HG03558 (cell line): Measurements from ENCODE around the gene NR3C2.

Experiments
- ATAC-seq: cut with Tn5 transposase; IDR thresholded peaks from one replicate; pipeline ENCODE4 v1.9.1; 2021; ENCODE audit warnings: moderate number of reproducible peaks; ENCODE audit not compliant: unreplicated experiment; ENCODE audit errors: extremely low read depth

NR3C2 gene

GRCh38 chr4:148270630-148271029, 171.6 kb downstream of the NR3C2 start:
- no peak for ATAC-seq

- ATAC-seq, result no peak
Observed at GRCh38 chr4:148268835-148269234, 173.4 kb downstream of the NR3C2 start.

DNA sequence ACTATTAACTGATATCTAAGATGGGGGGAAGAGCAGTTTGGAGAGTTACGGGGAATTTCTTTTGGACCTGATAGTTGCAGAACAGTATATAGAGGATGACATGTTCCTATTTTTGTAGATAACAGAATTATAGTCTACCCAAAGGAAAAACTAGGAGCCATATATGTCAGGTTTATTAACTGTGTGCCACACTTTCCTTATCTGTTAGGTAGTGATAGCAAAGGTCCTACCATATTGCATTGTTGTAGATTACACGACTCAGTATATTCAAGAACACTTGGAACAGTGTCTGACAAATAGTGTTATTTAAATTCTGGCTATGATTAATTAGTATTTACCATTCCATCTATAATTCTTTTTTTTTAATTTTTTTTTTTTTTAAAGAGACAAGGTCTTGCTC, 175.3 kb downstream of the NR3C2 start:
- ATAC-seq, result no peak

- no peak for ATAC-seq
Observed at GRCh38 chr4:148266240-148266639, 176.0 kb downstream of the NR3C2 start.

GRCh38 chr4:148265627-148266026, 176.6 kb downstream of the NR3C2 start:
- ATAC-seq, result no peak

DNA sequence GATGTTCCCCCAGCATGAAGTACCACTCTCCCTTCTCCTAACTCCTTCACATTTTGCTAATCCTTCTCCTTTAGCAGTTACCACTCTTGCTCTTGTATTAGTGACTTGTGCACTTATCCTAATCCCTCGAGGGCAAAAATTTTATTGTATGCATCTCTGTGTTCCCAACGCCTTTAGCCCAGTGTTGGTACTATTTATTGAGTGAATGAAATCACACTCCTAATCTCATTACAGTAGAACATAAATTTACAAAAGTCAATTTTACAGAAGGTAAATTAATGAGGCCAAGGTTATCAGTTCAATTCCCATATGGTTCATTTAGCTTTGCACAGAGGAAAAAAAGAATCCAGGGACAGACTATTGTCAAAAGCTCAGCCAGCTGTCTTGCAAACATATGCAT, 178.4 kb downstream of the NR3C2 start:
- ATAC-seq, result no peak

DNA sequence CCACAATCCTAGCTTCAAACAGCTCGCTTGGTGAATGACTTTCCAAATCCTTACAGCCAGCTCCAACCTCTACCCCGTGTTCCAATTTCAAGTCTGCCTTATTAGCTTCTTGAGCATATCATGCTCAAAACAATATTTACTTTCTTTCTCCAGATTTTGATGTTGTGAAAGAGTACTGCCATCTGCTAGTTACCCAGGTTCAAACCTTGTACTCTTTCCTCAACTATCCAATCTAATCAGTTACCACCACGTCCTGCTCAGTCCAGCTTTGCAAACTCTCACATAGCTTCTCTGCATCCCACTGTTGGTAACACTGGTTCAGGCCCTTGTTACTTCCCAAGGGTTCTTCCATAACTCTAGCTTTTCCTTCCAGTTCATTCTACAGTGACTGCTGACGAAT, 179.1 kb downstream of the NR3C2 start:
- ATAC-seq, result no peak

DNA sequence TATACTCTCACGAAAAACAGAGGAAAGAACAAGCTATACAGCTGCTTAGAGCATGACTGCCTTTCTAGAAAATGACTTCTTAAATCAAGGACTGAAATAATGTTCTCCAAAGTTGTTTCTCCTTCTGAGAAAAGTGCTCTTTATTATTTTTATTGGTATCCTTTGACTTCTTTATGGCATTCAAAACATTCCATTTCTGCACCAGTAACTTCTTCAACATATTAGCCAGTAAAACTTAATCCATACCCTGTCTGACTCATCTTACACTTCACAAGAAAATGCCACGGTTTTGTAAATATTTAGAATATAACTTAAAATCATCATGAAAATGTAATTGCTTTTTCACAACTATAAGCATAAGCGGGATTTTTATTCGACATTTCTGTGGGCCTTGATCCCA, 180.4 kb downstream of the NR3C2 start:
- no peak for ATAC-seq

GRCh38 chr4:148259841-148260240, 182.4 kb downstream of the NR3C2 start:
- ATAC-seq, result no peak

- ATAC-seq, result no peak
Observed at GRCh38 chr4:148258535-148258934, 183.7 kb downstream of the NR3C2 start.

GRCh38 chr4:148255344-148255720, 186.9 kb downstream of the NR3C2 start:
- no peak for ATAC-seq

GRCh38 chr4:148254621-148255343, 187.4 kb downstream of the NR3C2 start:
- ATAC-seq, result no peak

DNA sequence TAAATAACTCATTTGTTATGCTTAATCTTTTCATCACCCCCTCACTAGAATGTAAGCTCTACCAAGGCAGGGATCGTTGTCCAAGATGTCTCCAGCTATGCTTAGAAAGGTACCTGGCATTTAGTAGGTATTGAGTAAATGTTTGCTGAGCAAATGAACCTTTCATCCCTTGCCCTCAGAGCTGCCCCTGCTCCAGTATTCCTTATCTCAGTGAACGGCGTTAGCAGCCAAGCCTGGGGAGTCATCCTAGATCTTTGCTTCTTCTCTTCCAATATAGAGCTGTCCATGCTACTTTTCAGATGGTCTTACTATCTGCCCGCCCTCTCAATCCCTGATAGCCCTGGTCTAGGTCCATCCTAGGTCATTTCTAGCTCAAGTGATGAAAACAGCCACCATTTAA, 188.4 kb downstream of the NR3C2 start:
- ATAC-seq, result no peak

DNA sequence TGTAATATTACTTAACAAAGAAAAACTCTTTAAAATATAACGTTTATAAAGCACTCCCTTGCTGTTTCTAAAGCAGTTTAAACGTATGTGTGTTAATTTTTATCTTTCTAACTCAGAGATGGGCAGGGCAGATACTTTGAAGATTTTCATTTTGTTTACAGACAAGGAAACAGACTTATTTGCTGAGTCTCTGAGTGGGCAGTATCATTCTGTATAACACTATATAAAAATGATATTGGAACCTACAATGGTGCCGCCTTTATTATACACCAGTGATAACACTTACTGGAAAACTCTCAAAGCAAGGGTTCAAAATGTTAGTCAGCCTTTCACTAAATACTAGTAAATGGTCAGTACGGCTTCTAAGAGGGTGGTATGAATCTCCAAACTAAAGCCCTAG, 193.4 kb downstream of the NR3C2 start:
- no peak for ATAC-seq

DNA sequence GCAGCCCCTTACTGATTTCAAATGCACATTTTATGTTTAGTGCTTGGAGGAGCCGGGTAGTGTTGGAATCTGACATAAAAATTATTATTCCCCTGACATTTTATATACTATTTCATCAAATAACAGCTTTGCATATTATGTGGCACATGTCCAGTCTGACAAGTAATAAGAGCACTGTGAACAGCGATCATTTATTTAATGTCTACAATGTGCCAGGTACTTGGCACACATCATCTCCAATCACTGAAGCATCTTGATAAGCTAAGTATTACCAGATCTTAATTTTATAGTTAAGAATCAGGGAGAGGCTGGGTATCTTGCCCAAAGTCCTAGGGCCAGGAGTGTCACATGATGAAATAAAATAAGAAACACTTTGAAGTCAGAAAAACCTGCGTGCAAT, 197.2 kb downstream of the NR3C2 start:
- ATAC-seq, result no peak

DNA sequence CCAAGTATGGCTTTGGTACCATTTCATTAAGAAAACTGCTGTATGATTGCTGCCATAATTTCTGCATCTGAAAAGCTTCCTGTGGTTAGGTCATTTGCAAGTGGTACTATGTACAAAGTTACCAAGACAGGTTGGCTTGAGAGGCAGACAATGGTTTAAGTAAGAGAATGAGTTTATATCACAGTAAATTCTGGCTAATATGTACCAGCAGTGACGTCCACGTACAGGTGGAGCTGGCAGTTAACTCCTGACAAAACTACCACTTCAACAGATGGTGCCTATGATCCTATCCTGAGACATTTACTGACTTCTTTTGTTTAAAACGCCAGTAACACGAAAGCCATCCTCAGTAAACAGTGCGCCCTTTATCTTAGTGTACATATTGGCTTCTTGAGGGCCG, 198.4 kb downstream of the NR3C2 start:
- ATAC-seq, result no peak

GRCh38 chr4:148240241-148240640, 202.0 kb downstream of the NR3C2 start:
- ATAC-seq, result no peak

DNA sequence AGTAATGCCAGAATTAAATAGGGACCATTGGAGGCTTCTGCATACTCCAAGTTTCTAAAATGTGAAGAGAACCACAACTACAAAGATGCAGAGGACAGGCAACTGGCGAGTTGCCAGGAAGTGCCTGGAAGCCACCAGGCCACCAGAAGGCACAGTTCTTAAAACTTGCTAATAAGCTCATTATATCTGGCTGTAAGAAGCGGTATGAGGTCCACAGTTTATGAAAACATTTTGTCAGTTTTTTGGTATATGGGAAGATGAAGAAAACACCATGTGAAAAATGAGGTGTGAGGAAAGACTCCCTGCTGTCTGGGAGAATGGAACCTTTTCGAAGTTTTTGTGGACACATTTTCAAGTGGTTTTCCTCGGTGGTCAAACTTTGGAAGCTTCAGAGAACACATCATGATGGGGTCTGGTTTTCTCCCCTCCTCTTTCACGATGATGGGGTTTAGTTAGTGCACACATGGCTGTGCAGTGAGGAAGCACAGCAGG, 202.7 kb downstream of the NR3C2 start:
- no peak for ATAC-seq

GRCh38 chr4:148238811-148239493, 203.3 kb downstream of the NR3C2 start:
- ATAC-seq, result no peak

DNA sequence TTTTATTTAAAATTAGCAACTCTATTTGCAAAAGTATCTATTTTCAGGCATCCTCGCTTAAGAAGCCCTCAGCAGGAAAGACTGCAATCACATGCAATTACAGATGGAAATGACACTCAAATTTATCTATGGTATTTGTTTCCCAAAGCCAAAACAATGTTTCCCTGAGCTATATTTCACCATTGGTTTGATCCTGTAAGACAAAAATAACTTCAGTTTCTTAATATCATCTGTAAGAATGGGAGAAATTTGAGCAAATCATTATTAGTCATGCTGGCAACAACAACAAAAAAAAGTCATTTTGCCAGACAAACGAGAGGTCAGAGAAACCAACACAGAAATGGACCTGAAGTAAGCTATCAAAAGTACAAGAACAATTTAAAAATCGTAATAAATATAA, 204.1 kb downstream of the NR3C2 start:
- ATAC-seq, result no peak

DNA sequence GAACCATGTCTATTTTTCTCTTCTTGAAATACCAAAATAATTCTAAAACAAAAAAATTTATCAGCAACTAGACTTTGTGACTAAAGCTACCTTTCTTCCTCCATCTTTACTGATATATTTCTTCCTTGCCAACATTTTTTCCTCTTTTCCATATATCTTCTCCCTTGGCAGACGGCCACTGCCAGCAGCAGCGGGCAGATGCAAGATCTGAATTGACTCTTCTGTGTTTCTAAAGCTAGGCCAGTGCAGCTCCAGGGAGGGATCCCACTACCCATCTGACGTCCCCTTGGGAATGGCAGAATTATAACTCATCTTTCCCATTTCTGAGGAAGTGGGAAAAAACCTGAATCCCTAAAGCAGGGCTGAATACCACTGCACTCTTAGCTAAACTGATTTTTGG, 206.4 kb downstream of the NR3C2 start:
- no peak for ATAC-seq

DNA sequence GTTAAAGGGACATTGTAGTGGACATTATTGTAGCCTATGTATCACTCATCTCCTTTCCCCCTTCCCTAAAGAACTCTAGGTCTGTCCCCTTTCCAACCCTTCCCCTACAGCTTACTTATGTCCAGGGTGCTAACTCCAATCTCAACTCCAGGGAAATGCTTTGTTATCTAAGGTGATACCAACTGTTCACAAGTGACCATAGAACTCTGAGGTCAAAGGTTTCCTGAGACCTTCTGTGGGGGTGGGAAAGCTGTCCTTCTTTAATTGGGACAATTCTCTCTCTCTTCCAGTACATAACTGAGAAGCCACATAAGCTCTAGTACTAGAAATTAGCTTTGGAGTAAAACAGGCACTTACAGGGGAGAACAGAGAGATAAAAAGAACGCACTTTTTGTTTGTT, 212.4 kb downstream of the NR3C2 start:
- no peak for ATAC-seq
